Lower leg skin (tissue), 4 donors: ENCODE data around the gene CD7. TPM values are rescaled to one million over a fixed set of nuclear protein-coding genes. Genes with fewer than 3 reads are reported as not detected.

ENCODE experiments used
- DNase-seq, 2 donors: peaks; one replicate each; pipeline ENCODE4 v3.0.0-alpha.2; 2019; ENCODE audit warnings: low spot score in 2 of 2
- H3K4me3 ChIP-seq: fragments of 200-600 bp; sonication (generic); 2 replicates; pipeline ENCODE4 v1.5.1; 2017; ENCODE audit warnings: mild to moderate bottlenecking, low read depth; ENCODE audit not compliant: poor library complexity, severe bottlenecking
- POLR2A ChIP-seq, 2 donors: fragments of 450-650 bp; IDR thresholded peaks; one replicate each; pipeline ENCODE4 v1.6.1; 2016 to 2017; ENCODE audit warnings: antibody characterized with exemption in 2 of 2, mild to moderate bottlenecking in 1 of 2, moderate library complexity in 1 of 2
- WGBS, 2 donors: methylation state at CpG; one replicate each; pipeline ENCODE4 v1.1.5; 2018; 5-methylcytosine and 5-hydroxymethylcytosine counted together
- intact Hi-C: fragments of 100-400 bp; cut with DNase I; formaldehyde crosslinking; loops from one replicate; pipeline ENCODE4 v1.15.0; 2023; ENCODE audit warnings: low total_unique reads
- total RNA-seq, 4 donors: library from RNA; depleted of rRNA; stranded (reverse); fragments of >200 nt; gene quantifications; one replicate each; pipeline ENCODE4 v1.1.0, GENCODE V29; 2016
- TF ChIP-seq, protein P1 (sequence below), 3 donors: fragments of 450-650 bp; IDR thresholded peaks; one replicate each; pipeline ENCODE4 v1.5.1; 2016; ENCODE audit warnings: antibody characterized with exemption in 3 of 3, mild to moderate bottlenecking in 3 of 3, moderate library complexity in 2 of 3

The CD7 gene
- total RNA-seq, 4 donors from 2014 or later = 0.45 to 0.99 TPM; not detected in 2

DNA sequence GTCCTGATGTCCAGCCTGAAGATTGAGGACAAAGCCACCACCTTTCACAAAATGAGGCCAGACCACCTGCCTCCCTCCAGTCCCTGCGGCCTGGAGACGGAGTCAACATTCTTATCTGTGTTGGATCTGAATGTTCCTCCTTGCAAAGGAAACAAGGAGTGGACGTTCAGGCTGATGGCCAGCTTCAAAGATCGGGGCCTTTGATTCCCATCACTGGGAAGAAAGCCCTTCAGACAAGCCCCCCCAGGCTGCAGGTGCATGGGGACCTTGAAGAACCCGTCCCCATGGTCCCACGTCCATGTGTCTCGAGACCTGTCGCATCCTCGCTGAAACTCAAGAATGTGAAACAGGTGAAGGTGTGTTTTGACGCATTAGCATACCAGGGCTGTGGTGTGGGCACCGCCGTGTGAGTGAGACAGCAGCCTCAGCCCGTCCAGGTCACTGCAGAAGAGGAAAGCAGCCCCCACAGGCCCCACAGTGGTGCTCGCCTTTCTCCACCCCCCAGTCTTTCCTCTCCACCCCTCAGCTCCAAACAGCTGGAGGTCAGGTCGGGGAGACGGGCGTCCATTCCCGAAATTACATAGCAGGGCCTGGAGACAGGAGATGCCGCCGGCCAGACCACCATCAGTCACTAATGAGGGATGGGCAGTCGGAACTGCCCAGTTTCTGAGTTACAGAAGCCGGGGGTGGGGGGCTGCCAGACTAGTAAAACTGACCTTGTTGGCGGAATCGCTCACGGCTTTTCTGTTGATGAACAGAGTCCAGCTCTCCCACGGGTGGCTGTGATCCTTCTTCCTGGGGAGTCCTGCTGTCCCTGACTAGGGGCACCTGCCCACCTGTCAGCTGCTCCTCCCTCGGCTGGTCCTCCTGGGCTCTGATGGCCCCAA is 43.0 kb downstream of the CD7 start:
- H3K4me3 ChIP-seq = no peak overlapping the region
- 77% methylated on average over 21 to 27 of the region's 27 CpGs for WGBS, 2 donors
- TF ChIP-seq, protein P1, sequence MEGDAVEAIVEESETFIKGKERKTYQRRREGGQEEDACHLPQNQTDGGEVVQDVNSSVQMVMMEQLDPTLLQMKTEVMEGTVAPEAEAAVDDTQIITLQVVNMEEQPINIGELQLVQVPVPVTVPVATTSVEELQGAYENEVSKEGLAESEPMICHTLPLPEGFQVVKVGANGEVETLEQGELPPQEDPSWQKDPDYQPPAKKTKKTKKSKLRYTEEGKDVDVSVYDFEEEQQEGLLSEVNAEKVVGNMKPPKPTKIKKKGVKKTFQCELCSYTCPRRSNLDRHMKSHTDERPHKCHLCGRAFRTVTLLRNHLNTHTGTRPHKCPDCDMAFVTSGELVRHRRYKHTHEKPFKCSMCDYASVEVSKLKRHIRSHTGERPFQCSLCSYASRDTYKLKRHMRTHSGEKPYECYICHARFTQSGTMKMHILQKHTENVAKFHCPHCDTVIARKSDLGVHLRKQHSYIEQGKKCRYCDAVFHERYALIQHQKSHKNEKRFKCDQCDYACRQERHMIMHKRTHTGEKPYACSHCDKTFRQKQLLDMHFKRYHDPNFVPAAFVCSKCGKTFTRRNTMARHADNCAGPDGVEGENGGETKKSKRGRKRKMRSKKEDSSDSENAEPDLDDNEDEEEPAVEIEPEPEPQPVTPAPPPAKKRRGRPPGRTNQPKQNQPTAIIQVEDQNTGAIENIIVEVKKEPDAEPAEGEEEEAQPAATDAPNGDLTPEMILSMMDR (IDR thresholded peaks at IDR 0.05) = no peak
- no peak for TF ChIP-seq POLR2A (IDR thresholded peaks at IDR 0.05)
- no peak for DNase-seq
- intact Hi-C loops = no loop called here

DNA sequence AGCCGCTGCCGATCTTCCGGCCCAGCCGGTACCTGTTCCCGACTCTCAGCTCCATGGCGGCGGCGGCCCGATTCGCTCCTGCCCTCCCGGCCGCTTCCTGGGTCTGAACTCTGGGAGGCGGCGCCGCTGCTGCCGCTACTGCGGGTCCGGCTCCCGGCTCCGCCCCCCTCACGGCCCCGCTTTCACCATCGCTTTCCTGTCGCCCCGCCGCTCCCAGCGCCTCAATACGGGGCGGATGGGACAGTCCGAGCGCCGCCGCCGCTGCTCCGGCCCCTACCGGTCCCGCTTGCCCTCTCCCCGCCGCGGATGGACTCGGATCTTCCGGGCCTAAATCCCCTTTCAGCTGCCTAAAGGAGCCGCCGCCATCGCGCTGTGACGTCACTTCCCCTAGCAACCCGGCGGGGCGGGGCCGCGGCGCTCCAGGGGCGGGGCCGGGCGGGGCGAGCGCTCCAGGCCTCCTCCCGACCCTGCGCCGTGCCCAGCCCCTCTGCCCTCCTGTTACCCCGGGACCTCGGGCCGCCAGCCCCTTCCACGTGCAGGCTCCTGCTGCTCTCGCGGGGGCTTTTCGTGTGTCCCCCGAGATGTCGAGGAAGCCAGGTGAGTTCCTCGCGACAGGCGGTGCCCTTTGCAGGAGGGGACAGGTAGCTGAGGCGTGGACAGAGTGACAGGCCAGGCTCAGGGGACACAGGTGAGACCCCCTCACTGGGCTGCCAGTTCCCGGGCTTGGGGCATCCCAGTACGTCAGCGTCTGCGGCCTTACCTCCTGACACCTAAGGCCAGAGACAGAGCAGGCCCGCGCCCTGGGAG is 43.9 kb downstream of the CD7 start, which contains the start of gene CSNK1D:
Gene CSNK1D, minus strand, starts transcription at position 374 of the 807 bp plus-strand sequence. Its CDS starts 319 bp downstream, at position 55.
- intact Hi-C loops = no loop called here
- H3K4me3 ChIP-seq = peak within 1 kb of the TSS; percentile 97
- DNase-seq = peak; percentile 87 to 98
- 4 to 6% methylated on average over 56 to 61 of the region's 80 CpGs for WGBS, 2 donors
- peak in 1 of 2 donors; percentile 30 for TF ChIP-seq POLR2A (IDR thresholded peaks at IDR 0.05)
- TF ChIP-seq, protein P1 (IDR thresholded peaks at IDR 0.05) = no peak

DNA sequence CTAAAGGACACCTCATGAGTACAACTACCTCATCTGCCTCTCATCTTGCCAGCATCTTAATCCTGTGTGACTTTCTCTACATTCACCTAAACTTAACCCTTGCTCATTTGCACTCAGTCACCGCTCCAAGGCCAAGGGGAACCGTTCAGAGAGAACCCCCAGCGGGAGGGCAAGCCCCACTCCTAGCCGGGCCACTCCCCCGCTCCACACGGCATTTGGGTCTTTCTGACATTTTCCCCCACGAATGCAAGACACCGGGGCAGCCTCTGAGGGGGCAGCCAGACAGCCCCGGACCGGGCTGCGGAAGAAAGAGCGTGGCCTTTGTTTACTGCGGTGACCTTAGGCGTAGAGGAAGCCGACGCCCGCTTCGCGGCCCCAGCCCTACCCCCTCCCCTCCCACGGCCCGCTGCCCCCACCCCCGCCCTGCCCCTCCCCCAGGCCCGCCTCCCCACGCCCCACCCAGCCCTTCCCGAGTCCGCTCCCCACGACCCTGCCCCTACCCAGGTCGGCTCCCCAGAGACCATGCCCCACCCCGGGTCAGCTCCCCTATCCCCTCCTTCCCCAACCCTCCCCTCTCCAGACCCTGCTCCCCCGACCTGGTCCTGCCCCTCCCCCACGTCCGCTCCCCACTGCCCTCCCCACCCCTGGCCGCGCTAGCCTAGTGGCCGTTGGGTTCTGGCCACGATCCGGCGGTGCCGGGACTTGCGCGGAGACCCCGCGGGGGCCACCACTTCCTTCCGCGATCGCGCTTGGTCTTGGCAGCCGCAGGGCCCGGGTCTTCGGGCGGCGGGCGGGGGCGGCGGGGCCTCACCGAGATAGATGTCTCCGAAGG is 44.7 kb downstream of the CD7 start:
- peak in 1 of 2 donors; percentile 90 for DNase-seq
- TF ChIP-seq, protein P1 (IDR thresholded peaks at IDR 0.05) = no peak
- TF ChIP-seq POLR2A (IDR thresholded peaks at IDR 0.05) = no peak
- peak overlapping the region; percentile 97 for H3K4me3 ChIP-seq
- intact Hi-C loops = no loop called here
- WGBS, 2 donors = 1 to 2% methylated on average over 18 to 30 of the region's 57 CpGs

DNA sequence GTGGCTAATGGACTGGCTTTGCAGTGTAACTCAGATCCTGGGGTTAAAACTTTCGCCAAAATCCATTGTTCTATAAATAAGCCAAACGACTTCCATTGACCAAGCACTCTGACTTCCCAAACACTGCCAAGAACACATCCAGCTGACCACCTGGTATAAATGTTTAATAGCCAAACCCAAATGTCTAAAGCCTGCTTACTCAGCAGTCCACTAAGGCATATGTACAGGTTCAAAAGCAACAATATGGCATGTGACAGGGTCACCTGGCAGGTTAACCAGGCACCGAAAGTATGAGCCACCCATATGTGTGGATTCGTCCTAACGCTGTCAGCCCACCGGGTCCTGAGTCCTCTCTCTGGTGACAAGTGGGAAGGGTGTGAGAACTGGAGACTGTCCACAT is 46.0 kb downstream of the CD7 start:
- TF ChIP-seq, protein P1 (IDR thresholded peaks at IDR 0.05) = no peak
- no peak for TF ChIP-seq POLR2A (IDR thresholded peaks at IDR 0.05)
- no peak overlapping the region for H3K4me3 ChIP-seq
- intact Hi-C loops = no loop called here
- DNase-seq = no peak
- WGBS, 2 donors = 81 to 91% methylated on average over 6 of the region's 6 CpGs

DNA sequence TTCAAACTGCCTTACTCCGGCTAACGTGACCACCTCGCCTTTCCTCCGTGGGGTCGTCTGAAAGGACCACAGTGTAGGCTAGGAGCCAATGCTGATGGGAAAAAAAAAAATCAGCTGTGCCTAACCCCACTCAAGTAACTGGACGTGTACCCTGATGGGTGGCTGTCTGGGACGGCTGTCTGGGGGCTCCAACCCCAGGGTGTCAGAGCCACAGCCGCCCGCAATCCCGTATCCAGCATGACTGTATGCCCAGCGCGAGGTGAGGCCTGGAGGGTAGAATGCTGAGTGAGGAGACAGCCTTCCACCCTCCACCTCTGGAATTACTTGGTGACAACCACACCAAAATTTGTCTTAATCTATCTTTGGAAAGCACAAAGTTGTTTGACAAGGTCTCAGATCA is 46.8 kb downstream of the CD7 start:
- no peak for TF ChIP-seq POLR2A (IDR thresholded peaks at IDR 0.05)
- TF ChIP-seq, protein P1 (IDR thresholded peaks at IDR 0.05) = no peak
- intact Hi-C loops = no loop called here
- H3K4me3 ChIP-seq = no peak overlapping the region
- 84% methylated on average over 12 of the region's 12 CpGs for WGBS, 2 donors
- no peak for DNase-seq
